Trophoblast cell (in vitro differentiated cells and primary cell): ENCODE data around the gene A3GALT2.

Experiments
- DNase-seq, 2 donors: peaks; one replicate each; pipeline ENCODE4 v3.0.0-alpha.2; 2016
- H2AFZ ChIP-seq: 2 replicates; pipeline ENCODE4 v1.6.1; 2013; ENCODE audit warnings: low read length, moderate library complexity, mild to moderate bottlenecking; ENCODE audit not compliant: insufficient read depth, poor library complexity
- H2AK5ac ChIP-seq: 2 replicates; pipeline ENCODE4 v1.6.1; 2013; ENCODE audit warnings: mild to moderate bottlenecking, low read length
- H2BK120ac ChIP-seq: 2 replicates; pipeline ENCODE4 v1.6.1; 2013; ENCODE audit warnings: low read length, mild to moderate bottlenecking, moderate library complexity; ENCODE audit not compliant: insufficient read depth, poor library complexity
- H2BK12ac ChIP-seq: 2 replicates; pipeline ENCODE4 v1.6.1; 2013; ENCODE audit warnings: mild to moderate bottlenecking, low read length, moderate library complexity
- H2BK5ac ChIP-seq: 2 replicates; pipeline ENCODE4 v1.6.1; 2013; ENCODE audit warnings: low read length, low read depth, moderate library complexity, mild to moderate bottlenecking; ENCODE audit not compliant: poor library complexity
- H3K14ac ChIP-seq: 2 replicates; pipeline ENCODE4 v1.6.1; 2013; ENCODE audit warnings: mild to moderate bottlenecking, low read length
- H3K18ac ChIP-seq: 2 replicates; pipeline ENCODE4 v1.6.1; 2013; ENCODE audit warnings: mild to moderate bottlenecking, low read length
- H3K23ac ChIP-seq: 2 replicates; pipeline ENCODE4 v1.6.1; 2013; ENCODE audit warnings: low read length
- H3K27ac ChIP-seq: 2 replicates; pipeline ENCODE4 v1.5.1; 2013; ENCODE audit warnings: low read depth, mild to moderate bottlenecking, inconsistent platforms, low read length, moderate library complexity
- H3K27me3 ChIP-seq: 2 replicates; pipeline ENCODE4 v1.6.1; 2013; ENCODE audit warnings: inconsistent platforms, mild to moderate bottlenecking, low read length, moderate library complexity; ENCODE audit not compliant: insufficient read depth
- H3K36me3 ChIP-seq, 2 experiments: 1 replicate in 1 of 2; 2 replicates in 1 of 2; pipeline ENCODE4 v1.6.1; 2013; ENCODE audit warnings: low read length in 2 of 2, mild to moderate bottlenecking in 2 of 2, moderate library complexity in 1 of 2; ENCODE audit not compliant: insufficient read depth in 2 of 2, control insufficient read depth in 1 of 2
- H3K4ac ChIP-seq: 2 replicates; pipeline ENCODE4 v1.6.1; 2013; ENCODE audit warnings: low read depth, mild to moderate bottlenecking, low read length, moderate library complexity
- H3K4me1 ChIP-seq, 2 experiments: 1 replicate in 1 of 2; 2 replicates in 1 of 2; pipeline ENCODE4 v1.6.1; 2013; ENCODE audit warnings: low read length in 2 of 2, mild to moderate bottlenecking in 2 of 2, moderate library complexity in 1 of 2; ENCODE audit not compliant: insufficient read depth in 2 of 2, control insufficient read depth in 1 of 2
- H3K4me2 ChIP-seq: 2 replicates; pipeline ENCODE4 v1.6.1; 2013; ENCODE audit warnings: inconsistent platforms, mild to moderate bottlenecking, low read length, moderate library complexity
- H3K4me3 ChIP-seq: 2 replicates; pipeline ENCODE4 v1.5.1; 2013; ENCODE audit warnings: mild to moderate bottlenecking, low read depth, low read length, inconsistent platforms
- H3K79me1 ChIP-seq: one replicate; pipeline ENCODE4 v1.6.1; 2013; ENCODE audit warnings: low read length
- H3K79me2 ChIP-seq: 2 replicates; pipeline ENCODE4 v1.6.1; 2013; ENCODE audit warnings: low read length, mild to moderate bottlenecking; ENCODE audit not compliant: control insufficient read depth, insufficient read depth, poor library complexity
- H3K9ac ChIP-seq: 2 replicates; pipeline ENCODE4 v1.6.1; 2013; ENCODE audit warnings: mild to moderate bottlenecking, low read length
- H3K9me3 ChIP-seq: 2 replicates; pipeline ENCODE4 v1.6.1; 2013; ENCODE audit warnings: low read depth, mild to moderate bottlenecking, control low read depth, inconsistent platforms, low read length; ENCODE audit not compliant: insufficient read depth
- H4K12ac ChIP-seq: 2 replicates; pipeline ENCODE4 v1.6.1; 2013; ENCODE audit warnings: low read depth, mild to moderate bottlenecking, low read length, moderate library complexity
- H4K8ac ChIP-seq: 2 replicates; pipeline ENCODE4 v1.6.1; 2013; ENCODE audit warnings: low read depth, mild to moderate bottlenecking, low read length, moderate library complexity
- H4K91ac ChIP-seq: one replicate; pipeline ENCODE4 v1.6.1; 2013; ENCODE audit warnings: low read depth, mild to moderate bottlenecking, low read length, moderate library complexity
- WGBS: extraction: QIAGEN DNeasy Blood & Tissue Kit; methylation state at CpG from one replicate; pipeline ENCODE4 v1.1.7; 2013; ENCODE audit warnings: missing lambda C conversion rate; ENCODE audit not compliant: insufficient read length, insufficient coverage; ENCODE audit errors: extremely low coverage; 5-methylcytosine and 5-hydroxymethylcytosine counted together

A3GALT2 gene

GRCh38 chr1:33364565-33364918 is 43.6 kb upstream of the A3GALT2 start:
- no peaks in the 10 kb centered on the region for H3K9me3 ChIP-seq
- H3K4ac ChIP-seq = peak overlapping the region; percentile 34
- peak overlapping the region; percentile 31 for H2AFZ ChIP-seq
- H2BK12ac ChIP-seq = peak overlapping the region; percentile 84
- no peak overlapping the region for H3K23ac ChIP-seq
- no peaks in the 10 kb centered on the region for H3K27me3 ChIP-seq
- H3K27ac ChIP-seq = peak overlapping the region; percentile 88
- no peak for DNase-seq
- peak overlapping the region; percentile 95 for H4K91ac ChIP-seq
- H2BK120ac ChIP-seq = peak overlapping the region; percentile 96
- peak overlapping the region; percentile 86 for H2AK5ac ChIP-seq
- H3K4me2 ChIP-seq = peak overlapping the region; percentile 7
- peak overlapping the region; percentile 37 for H4K12ac ChIP-seq
- H3K79me1 ChIP-seq = peaks cover 21% of the 10 kb centered on the region
- peak overlapping the region; percentile 13 for H3K18ac ChIP-seq
- no peak overlapping the region for H3K4me3 ChIP-seq
- H3K14ac ChIP-seq = peak overlapping the region; percentile 89
- H3K79me2 ChIP-seq = peaks cover 6% of the 10 kb centered on the region
- peak overlapping the region; percentile 75 for H4K8ac ChIP-seq
- H3K36me3 ChIP-seq = no peaks in the 10 kb centered on the region
- H3K9ac ChIP-seq = no peak overlapping the region
- peak overlapping the region; percentile 84 for H2BK5ac ChIP-seq
- H3K4me1 ChIP-seq = peaks cover 21 to 42% of the 10 kb centered on the region in 2 experiments
- no CpG with 5 or more reads among the region's 2 CpGs for WGBS

GRCh38 chr1:33363470-33363861 is 42.6 kb upstream of the A3GALT2 start:
- Histone ChIP-seq H4K12ac (peak overlapping the region; percentile 79), H3K23ac (no peak overlapping the region), H3K14ac (peak overlapping the region; percentile 92), H3K4me1 (peaks cover 21 to 45% of the 10 kb centered on the region in 2 experiments), H4K8ac (peak overlapping the region; percentile 87), H3K27ac (peak overlapping the region; percentile 88), H3K4ac (peak overlapping the region; percentile 77), H2AFZ (peak overlapping the region; percentile 14), H2BK12ac (peak overlapping the region; percentile 86), H2BK5ac (peak overlapping the region; percentile 93), H3K18ac (peak overlapping the region; percentile 85), H2AK5ac (peak overlapping the region; percentile 84), H3K9ac (peak overlapping the region; percentile 73), H3K36me3 (no peaks in the 10 kb centered on the region), H3K27me3 (no peaks in the 10 kb centered on the region), H3K4me3 (no peak overlapping the region), H3K4me2 (peak overlapping the region; percentile 61), H3K79me2 (peaks cover 6% of the 10 kb centered on the region), H3K79me1 (peaks cover 21% of the 10 kb centered on the region), H4K91ac (peak overlapping the region; percentile 92), H2BK120ac (peak overlapping the region; percentile 94), H3K9me3 (no peaks in the 10 kb centered on the region)
- WGBS = no CpG with 5 or more reads among the region's 5 CpGs
- no peak for DNase-seq

GRCh38 chr1:33363021-33363420 is 42.1 kb upstream of the A3GALT2 start:
- H2BK12ac ChIP-seq = no peak overlapping the region
- H3K36me3 ChIP-seq = no peaks in the 10 kb centered on the region
- DNase-seq = no peak
- peak overlapping the region; percentile 88 for H3K27ac ChIP-seq
- H4K91ac ChIP-seq = no peak overlapping the region
- peaks cover 21 to 45% of the 10 kb centered on the region in 2 experiments for H3K4me1 ChIP-seq
- no peak overlapping the region for H2AFZ ChIP-seq
- no peak overlapping the region for H3K4me3 ChIP-seq
- H3K14ac ChIP-seq = no peak overlapping the region
- peak overlapping the region; percentile 61 for H3K4me2 ChIP-seq
- no peak overlapping the region for H3K23ac ChIP-seq
- H3K9me3 ChIP-seq = no peaks in the 10 kb centered on the region
- H3K4ac ChIP-seq = no peak overlapping the region
- no peak overlapping the region for H4K8ac ChIP-seq
- peak overlapping the region; percentile 93 for H2BK5ac ChIP-seq
- no peak overlapping the region for H4K12ac ChIP-seq
- no peak overlapping the region for H2BK120ac ChIP-seq
- peaks cover 6% of the 10 kb centered on the region for H3K79me2 ChIP-seq
- H3K9ac ChIP-seq = no peak overlapping the region
- H3K18ac ChIP-seq = peak overlapping the region; percentile 85
- no CpG with 5 or more reads among the region's 5 CpGs for WGBS
- no peaks in the 10 kb centered on the region for H3K27me3 ChIP-seq
- H3K79me1 ChIP-seq = peaks cover 21% of the 10 kb centered on the region
- H2AK5ac ChIP-seq = no peak overlapping the region

GRCh38 chr1:33361532-33362235 is 40.8 kb upstream of the A3GALT2 start:
- no peak for DNase-seq
- no peak overlapping the region for H2AFZ ChIP-seq
- no peak overlapping the region for H4K91ac ChIP-seq
- H3K4me1 ChIP-seq = peaks cover 21 to 39% of the 10 kb centered on the region in 2 experiments
- no peak overlapping the region for H3K23ac ChIP-seq
- H2AK5ac ChIP-seq = no peak overlapping the region
- no peak overlapping the region for H2BK5ac ChIP-seq
- no peak overlapping the region for H3K14ac ChIP-seq
- no peaks in the 10 kb centered on the region for H3K36me3 ChIP-seq
- H3K27me3 ChIP-seq = no peaks in the 10 kb centered on the region
- H4K8ac ChIP-seq = no peak overlapping the region
- H2BK120ac ChIP-seq = no peak overlapping the region
- H4K12ac ChIP-seq = no peak overlapping the region
- H3K4me3 ChIP-seq = no peak overlapping the region
- no CpG with 5 or more reads among the region's 11 CpGs for WGBS
- H3K79me2 ChIP-seq = peaks cover 6% of the 10 kb centered on the region
- H3K9ac ChIP-seq = no peak overlapping the region
- no peak overlapping the region for H3K4ac ChIP-seq
- no peak overlapping the region for H2BK12ac ChIP-seq
- no peak overlapping the region for H3K18ac ChIP-seq
- no peak overlapping the region for H3K27ac ChIP-seq
- H3K79me1 ChIP-seq = peaks cover 18% of the 10 kb centered on the region
- H3K9me3 ChIP-seq = no peaks in the 10 kb centered on the region
- H3K4me2 ChIP-seq = no peak overlapping the region
